Measurements from ENCODE around the gene SFTA2. TPM values are rescaled to one million over a fixed set of nuclear protein-coding genes. Genes with fewer than 3 reads are reported as not detected.

Gene SFTA2
- total RNA-seq, 1 experiment from 2014 or later = not detected

- H2BK120ac ChIP-seq (ENCODE audit: low read depth, low read length, poor library complexity, severe bottlenecking) = no peak overlapping the region
- no peak overlapping the region for H3K14ac ChIP-seq (ENCODE audit: insufficient read depth, low read length)
- no peak overlapping the region for H3K27ac Mint-ChIP-seq
- no peaks in the 10 kb centered on the region for H3K36me3 Mint-ChIP-seq (ENCODE audit: insufficient read depth in 1 of 3, low read depth in 3 of 3)
- H3K56ac ChIP-seq (ENCODE audit: insufficient read length, low read depth, low read length) = no peak overlapping the region
- H2AFZ ChIP-seq (ENCODE audit: low read length) = no peak overlapping the region
- H3K9me3 Mint-ChIP-seq = no peaks in the 10 kb centered on the region; a peak in 1 of 5 replicates
- H3K27me3 ChIP-seq (ENCODE audit: insufficient read depth, low read length) = no peaks in the 10 kb centered on the region; the same call in 1 of the 2 replicates
- peaks cover 5% of the 10 kb centered on the region for H3K23me2 ChIP-seq (ENCODE audit: insufficient read length, low read depth, low read length, poor library complexity, severe bottlenecking)
- no peak overlapping the region for H2AK5ac ChIP-seq (ENCODE audit: insufficient read length, low read length)
- no peak overlapping the region for H3K4me2 ChIP-seq (ENCODE audit: insufficient read depth, insufficient read length, low read length)
- H3T11ph ChIP-seq (ENCODE audit: low read length) = no peak overlapping the region
- no peak overlapping the region for H3K9ac ChIP-seq (ENCODE audit: extremely low read depth, insufficient read length, low read length)
- no peak overlapping the region for H4K8ac ChIP-seq (replicated peaks; ENCODE audit: insufficient read length, low read depth, low read length)
- TF ChIP-seq, protein P1, sequence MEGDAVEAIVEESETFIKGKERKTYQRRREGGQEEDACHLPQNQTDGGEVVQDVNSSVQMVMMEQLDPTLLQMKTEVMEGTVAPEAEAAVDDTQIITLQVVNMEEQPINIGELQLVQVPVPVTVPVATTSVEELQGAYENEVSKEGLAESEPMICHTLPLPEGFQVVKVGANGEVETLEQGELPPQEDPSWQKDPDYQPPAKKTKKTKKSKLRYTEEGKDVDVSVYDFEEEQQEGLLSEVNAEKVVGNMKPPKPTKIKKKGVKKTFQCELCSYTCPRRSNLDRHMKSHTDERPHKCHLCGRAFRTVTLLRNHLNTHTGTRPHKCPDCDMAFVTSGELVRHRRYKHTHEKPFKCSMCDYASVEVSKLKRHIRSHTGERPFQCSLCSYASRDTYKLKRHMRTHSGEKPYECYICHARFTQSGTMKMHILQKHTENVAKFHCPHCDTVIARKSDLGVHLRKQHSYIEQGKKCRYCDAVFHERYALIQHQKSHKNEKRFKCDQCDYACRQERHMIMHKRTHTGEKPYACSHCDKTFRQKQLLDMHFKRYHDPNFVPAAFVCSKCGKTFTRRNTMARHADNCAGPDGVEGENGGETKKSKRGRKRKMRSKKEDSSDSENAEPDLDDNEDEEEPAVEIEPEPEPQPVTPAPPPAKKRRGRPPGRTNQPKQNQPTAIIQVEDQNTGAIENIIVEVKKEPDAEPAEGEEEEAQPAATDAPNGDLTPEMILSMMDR (conservative IDR thresholded peaks at IDR 0.05) = no peak
- H3K79me1 ChIP-seq (ENCODE audit: insufficient read depth, low read depth, low read length, poor library complexity, severe bottlenecking) = no peaks in the 10 kb centered on the region
- peaks cover 18 to 26% of the 10 kb centered on the region in 2 experiments for H3K4me1 Mint-ChIP-seq
- H3K27ac ChIP-seq (ENCODE audit: insufficient read length, low read depth, low read length) = no peak overlapping the region
- no peak for DNase-seq
- peaks cover 53% of the 10 kb centered on the region for H3K27me3 Mint-ChIP-seq (ENCODE audit: low read depth)
- no peak overlapping the region for H3K4me3 Mint-ChIP-seq
- no peak overlapping the region for H4K5ac ChIP-seq (ENCODE audit: insufficient read length, low read depth, low read length)
- no peaks in the 10 kb centered on the region for H3K79me2 ChIP-seq (ENCODE audit: insufficient read depth, low read length)
- H4K91ac ChIP-seq (ENCODE audit: insufficient read length, low read depth, low read length) = no peak overlapping the region
- H4K20me1 ChIP-seq (ENCODE audit: control insufficient read depth, insufficient read depth, insufficient read length) = no peaks in the 10 kb centered on the region
- H2BK12ac ChIP-seq (ENCODE audit: insufficient read length, low read depth, low read length) = no peak overlapping the region
- H3K4me1 ChIP-seq (ENCODE audit: insufficient read depth, low read length) = no peaks in the 10 kb centered on the region
- no peak overlapping the region for H3K23ac ChIP-seq (ENCODE audit: insufficient read length, low read depth, low read length)
- WGBS (ENCODE audit: extremely low coverage, insufficient read length, low lambda C conversion rate) = no CpG with 5 or more reads among the region's 2 CpGs
- H2BK15ac ChIP-seq (ENCODE audit: low read depth, low read length) = no peak overlapping the region
- H2BK20ac ChIP-seq (ENCODE audit: low read depth, low read length, poor library complexity, severe bottlenecking) = no peak overlapping the region
- no peak overlapping the region for H2BK5ac ChIP-seq (ENCODE audit: insufficient read length, low read length)
- no peaks in the 10 kb centered on the region for H3K9me3 ChIP-seq (ENCODE audit: control insufficient read depth, low read depth, low read length)
- H3K18ac ChIP-seq (ENCODE audit: insufficient read length, low read depth, low read length) = no peak overlapping the region
- no peak overlapping the region for H3K4ac ChIP-seq (ENCODE audit: low read depth, low read length)
Measured at GRCh38 chr6:30957716-30958115, 25.7 kb upstream of the SFTA2 start.

Data from H9 (cell line).